BE2C (cell line): Measurements from ENCODE around the gene XPA.

Experiments used
- DNase-seq: peaks from one replicate; pipeline ENCODE4 v3.0.0-alpha.2; 2020
- H3K27me3 ChIP-seq: fragments of 250-450 bp; sonication (Bioruptor Pico); 2 replicates; pipeline ENCODE4 v1.5.1; 2020; ENCODE audit warnings: mild to moderate bottlenecking
- H3K36me3 ChIP-seq: fragments of 250-450 bp; sonication (Bioruptor Pico); 2 replicates; pipeline ENCODE4 v1.5.1; 2020; ENCODE audit warnings: mild to moderate bottlenecking
- H3K4me1 ChIP-seq: fragments of 250-450 bp; sonication (Bioruptor Pico); 2 replicates; pipeline ENCODE4 v1.5.1; 2020
- H3K4me3 ChIP-seq: 2 replicates; pipeline ENCODE4 v1.5.1; 2011; ENCODE audit warnings: low read depth, low read length
- H3K9me3 ChIP-seq: fragments of 250-450 bp; sonication (Bioruptor Pico); 2 replicates; pipeline ENCODE4 v1.5.1; 2020
- CTCF ChIP-seq: IDR thresholded peaks from 2 replicates; pipeline ENCODE4 v1.5.1; 2012; ENCODE audit warnings: mild to moderate bottlenecking, low read depth, low read length

XPA gene

GRCh38 chr9:97658707-97659106, 38.4 kb downstream of the XPA start:
- H3K9me3 ChIP-seq = no peaks in the 10 kb centered on the region
- H3K27me3 ChIP-seq = no peaks in the 10 kb centered on the region
- H3K4me1 ChIP-seq = no peaks in the 10 kb centered on the region
- no peak for DNase-seq
- no peak overlapping the region for H3K4me3 ChIP-seq
- peaks cover 89% of the 10 kb centered on the region for H3K36me3 ChIP-seq
- TF ChIP-seq CTCF = no peak

- DNase-seq = no peak
- Histone ChIP-seq H3K4me1 (no peaks in the 10 kb centered on the region), H3K36me3 (peaks cover 81% of the 10 kb centered on the region), H3K9me3 (no peaks in the 10 kb centered on the region), H3K27me3 (no peaks in the 10 kb centered on the region), H3K4me3 (no peak overlapping the region)
- TF ChIP-seq CTCF = no peak
Measured at GRCh38 chr9:97651646-97652045, 45.5 kb downstream of the XPA start.

- Histone ChIP-seq H3K36me3 (peaks cover 78% of the 10 kb centered on the region), H3K4me1 (no peaks in the 10 kb centered on the region), H3K4me3 (no peak overlapping the region), H3K27me3 (no peaks in the 10 kb centered on the region), H3K9me3 (no peaks in the 10 kb centered on the region)
- DNase-seq = no peak
- no peak for TF ChIP-seq CTCF
Measured at GRCh38 chr9:97647996-97648395, 49.1 kb downstream of the XPA start.

GRCh38 chr9:97645720-97646119, 51.4 kb downstream of the XPA start:
- H3K9me3 ChIP-seq = no peaks in the 10 kb centered on the region
- H3K36me3 ChIP-seq = peaks cover 84% of the 10 kb centered on the region
- no peaks in the 10 kb centered on the region for H3K27me3 ChIP-seq
- H3K4me1 ChIP-seq = no peaks in the 10 kb centered on the region
- TF ChIP-seq CTCF = no peak
- no peak for DNase-seq
- no peak overlapping the region for H3K4me3 ChIP-seq

- Histone ChIP-seq H3K4me3 (no peak overlapping the region), H3K27me3 (no peaks in the 10 kb centered on the region), H3K4me1 (no peaks in the 10 kb centered on the region), H3K36me3 (peaks cover 45% of the 10 kb centered on the region), H3K9me3 (no peaks in the 10 kb centered on the region)
- no peak for DNase-seq
- TF ChIP-seq CTCF = no peak
Measured at GRCh38 chr9:97640325-97640724, 56.8 kb downstream of the XPA start.

GRCh38 chr9:97638666-97639065, 58.5 kb downstream of the XPA start:
- no peaks in the 10 kb centered on the region for H3K4me1 ChIP-seq
- no peaks in the 10 kb centered on the region for H3K27me3 ChIP-seq
- H3K4me3 ChIP-seq = no peak overlapping the region
- H3K9me3 ChIP-seq = no peaks in the 10 kb centered on the region
- DNase-seq = no peak
- H3K36me3 ChIP-seq = peaks cover 32% of the 10 kb centered on the region
- peak; percentile 53 for TF ChIP-seq CTCF
